Measurements from ENCODE around the gene STRA6.
A peak's percentile ranks its signal among the peaks of the same experiment; 100 is the strongest.

STRA6 gene

GRCh38 chr15:74212494-74212893, 9.9 kb upstream of the STRA6 start:
- Histone ChIP-seq H3K27ac (no peak overlapping the region), H3K9ac (ENCODE audit: insufficient read length) (no peak overlapping the region), H3K36me3 (ENCODE audit: insufficient read depth, low read length) (no peaks in the 10 kb centered on the region), H3K4me3 (no peak overlapping the region), H3K9me3 (ENCODE audit: low read depth, low read length) (no peaks in the 10 kb centered on the region)
- no peak for DNase-seq (ENCODE audit: low read depth, low spot score)
- TF ChIP-seq EZH2 (IDR thresholded peaks at IDR 0.05) = no peak
- no peak for TF ChIP-seq FOXP2 (optimal IDR thresholded peaks at IDR 0.05; ENCODE audit: control extremely low read depth, extremely low read length, insufficient read depth)
- no peak for TF ChIP-seq POLR2AphosphoS5 (IDR thresholded peaks at IDR 0.05; ENCODE audit: borderline replicate concordance, low read depth, low read length)

GRCh38 chr15:74211656-74212055, 9.1 kb upstream of the STRA6 start:
- Histone ChIP-seq H3K27ac (no peak overlapping the region), H3K9me3 (ENCODE audit: low read depth, low read length) (no peaks in the 10 kb centered on the region), H3K4me3 (no peak overlapping the region), H3K36me3 (ENCODE audit: insufficient read depth, low read length) (no peaks in the 10 kb centered on the region), H3K9ac (ENCODE audit: insufficient read length) (no peak overlapping the region)
- TF ChIP-seq EZH2 (IDR thresholded peaks at IDR 0.05) (no peak), FOXP2 (optimal IDR thresholded peaks at IDR 0.05; ENCODE audit: control extremely low read depth, extremely low read length, insufficient read depth) (no peak), POLR2AphosphoS5 (IDR thresholded peaks at IDR 0.05; ENCODE audit: borderline replicate concordance, low read depth, low read length) (no peak)
- DNase-seq (ENCODE audit: low read depth, low spot score) = no peak

GRCh38 chr15:74210729-74211128, 8.1 kb upstream of the STRA6 start:
- no peaks in the 10 kb centered on the region for H3K9me3 ChIP-seq (ENCODE audit: low read depth, low read length)
- TF ChIP-seq FOXP2 (optimal IDR thresholded peaks at IDR 0.05; ENCODE audit: control extremely low read depth, extremely low read length, insufficient read depth) (no peak), EZH2 (IDR thresholded peaks at IDR 0.05) (no peak), POLR2AphosphoS5 (IDR thresholded peaks at IDR 0.05; ENCODE audit: borderline replicate concordance, low read depth, low read length) (no peak)
- H3K36me3 ChIP-seq (ENCODE audit: insufficient read depth, low read length) = no peaks in the 10 kb centered on the region
- 0 out of 2 replicates have a peak overlapping the region, but pooled peaks have one; percentile 38 for H3K27ac ChIP-seq
- DNase-seq (ENCODE audit: low read depth, low spot score) = no peak
- H3K4me3 ChIP-seq = no peak overlapping the region
- no peak overlapping the region for H3K9ac ChIP-seq (ENCODE audit: insufficient read length)

- Histone ChIP-seq H3K9me3 (ENCODE audit: low read depth, low read length) (no peaks in the 10 kb centered on the region), H3K36me3 (ENCODE audit: insufficient read depth, low read length) (no peaks in the 10 kb centered on the region), H3K9ac (ENCODE audit: insufficient read length) (no peak overlapping the region), H3K27ac (0 out of 2 replicates have a peak overlapping the region, but pooled peaks have one; percentile 38), H3K4me3 (no peak overlapping the region)
- TF ChIP-seq POLR2AphosphoS5 (IDR thresholded peaks at IDR 0.05; ENCODE audit: borderline replicate concordance, low read depth, low read length) (no peak), EZH2 (IDR thresholded peaks at IDR 0.05) (no peak), FOXP2 (optimal IDR thresholded peaks at IDR 0.05; ENCODE audit: control extremely low read depth, extremely low read length, insufficient read depth) (no peak)
- DNase-seq (ENCODE audit: low read depth, low spot score) = no peak
These were observed 7.5 kb upstream of the STRA6 start for GRCh38 chr15:74209997-74210671.

- H3K9ac ChIP-seq (ENCODE audit: insufficient read length) = no peak overlapping the region
- no peak for DNase-seq (ENCODE audit: low read depth, low spot score)
- H3K4me3 ChIP-seq = no peak overlapping the region
- H3K9me3 ChIP-seq (ENCODE audit: low read depth, low read length) = no peaks in the 10 kb centered on the region
- H3K27ac ChIP-seq = no peak overlapping the region
- no peak for TF ChIP-seq POLR2AphosphoS5 (IDR thresholded peaks at IDR 0.05; ENCODE audit: borderline replicate concordance, low read depth, low read length)
- TF ChIP-seq FOXP2 (optimal IDR thresholded peaks at IDR 0.05; ENCODE audit: control extremely low read depth, extremely low read length, insufficient read depth) = no peak
- TF ChIP-seq EZH2 (IDR thresholded peaks at IDR 0.05) = no peak
- no peaks in the 10 kb centered on the region for H3K36me3 ChIP-seq (ENCODE audit: insufficient read depth, low read length)
These were observed 7.0 kb upstream of the STRA6 start for GRCh38 chr15:74209560-74209958.

- DNase-seq (ENCODE audit: low read depth, low spot score) = no peak
- no peak overlapping the region for H3K4me3 ChIP-seq
- no peak overlapping the region for H3K9ac ChIP-seq (ENCODE audit: insufficient read length)
- no peaks in the 10 kb centered on the region for H3K36me3 ChIP-seq (ENCODE audit: insufficient read depth, low read length)
- H3K27ac ChIP-seq = no peak overlapping the region
- TF ChIP-seq POLR2AphosphoS5 (IDR thresholded peaks at IDR 0.05; ENCODE audit: borderline replicate concordance, low read depth, low read length) = no peak
- TF ChIP-seq EZH2 (IDR thresholded peaks at IDR 0.05) = no peak
- TF ChIP-seq FOXP2 (optimal IDR thresholded peaks at IDR 0.05; ENCODE audit: control extremely low read depth, extremely low read length, insufficient read depth) = no peak
- H3K9me3 ChIP-seq (ENCODE audit: low read depth, low read length) = no peaks in the 10 kb centered on the region
These were observed 6.4 kb upstream of the STRA6 start for GRCh38 chr15:74208901-74209559.

- H3K4me3 ChIP-seq = no peak overlapping the region
- no peak for TF ChIP-seq FOXP2 (optimal IDR thresholded peaks at IDR 0.05; ENCODE audit: control extremely low read depth, extremely low read length, insufficient read depth)
- TF ChIP-seq EZH2 (IDR thresholded peaks at IDR 0.05) = no peak
- no peak for TF ChIP-seq POLR2AphosphoS5 (IDR thresholded peaks at IDR 0.05; ENCODE audit: borderline replicate concordance, low read depth, low read length)
- H3K36me3 ChIP-seq (ENCODE audit: insufficient read depth, low read length) = no peaks in the 10 kb centered on the region
- H3K9ac ChIP-seq (ENCODE audit: insufficient read length) = no peak overlapping the region
- H3K27ac ChIP-seq = no peak overlapping the region
- no peak for DNase-seq (ENCODE audit: low read depth, low spot score)
- H3K9me3 ChIP-seq (ENCODE audit: low read depth, low read length) = no peaks in the 10 kb centered on the region
These were observed 5.9 kb upstream of the STRA6 start for GRCh38 chr15:74208496-74208895.

- Histone ChIP-seq H3K9ac (ENCODE audit: insufficient read length) (no peak overlapping the region), H3K4me3 (no peak overlapping the region), H3K36me3 (ENCODE audit: insufficient read depth, low read length) (no peaks in the 10 kb centered on the region), H3K27ac (no peak overlapping the region), H3K9me3 (ENCODE audit: low read depth, low read length) (no peaks in the 10 kb centered on the region)
- TF ChIP-seq POLR2AphosphoS5 (IDR thresholded peaks at IDR 0.05; ENCODE audit: borderline replicate concordance, low read depth, low read length) (no peak), EZH2 (IDR thresholded peaks at IDR 0.05) (no peak), FOXP2 (optimal IDR thresholded peaks at IDR 0.05; ENCODE audit: control extremely low read depth, extremely low read length, insufficient read depth) (no peak)
- DNase-seq (ENCODE audit: low read depth, low spot score) = no peak
These were observed 5.3 kb upstream of the STRA6 start for GRCh38 chr15:74207652-74208440.
